Ovary (tissue), 3 donors: ENCODE measurements around the gene FOXK2.

Experiments
- POLR2A ChIP-seq: fragments of 450-650 bp; IDR thresholded peaks from one replicate; pipeline ENCODE4 v1.6.1; 2017; ENCODE audit warnings: antibody characterized with exemption, mild to moderate bottlenecking, moderate library complexity
- TF ChIP-seq, protein P1 (sequence below), 3 donors: fragments of 450-650 bp in 2 of 3; fragments of 200-600 bp in 1 of 3; IDR thresholded peaks; one replicate each; pipeline versions ENCODE4 v1.5.1 to v1.8.0; 2016 to 2022; ENCODE audit warnings: antibody characterized with exemption in 3 of 3, mild to moderate bottlenecking in 1 of 3
- donor health status: DM: no; HTN: no; CAD: no.

DNA sequence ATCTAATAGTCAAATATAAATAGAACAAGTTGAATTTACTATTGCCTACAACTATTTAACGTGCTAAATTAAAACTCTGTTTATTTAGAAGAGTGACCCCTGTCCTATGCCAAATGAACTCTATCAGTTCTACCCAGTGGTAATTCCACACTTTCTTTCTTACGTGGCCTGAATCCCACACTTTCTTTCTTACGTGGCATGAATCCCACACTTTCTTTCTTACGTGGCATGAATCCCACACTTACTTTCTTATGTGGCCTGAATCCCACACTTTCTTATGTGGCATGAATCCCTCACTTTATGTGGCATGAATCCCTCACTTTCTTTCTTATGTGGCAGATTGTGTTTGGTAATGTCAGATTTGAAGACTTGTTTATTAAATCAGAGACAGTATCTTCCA lies 6.2 kb downstream of the FOXK2 start:
- no peak for TF ChIP-seq POLR2A
- TF ChIP-seq, protein P1, sequence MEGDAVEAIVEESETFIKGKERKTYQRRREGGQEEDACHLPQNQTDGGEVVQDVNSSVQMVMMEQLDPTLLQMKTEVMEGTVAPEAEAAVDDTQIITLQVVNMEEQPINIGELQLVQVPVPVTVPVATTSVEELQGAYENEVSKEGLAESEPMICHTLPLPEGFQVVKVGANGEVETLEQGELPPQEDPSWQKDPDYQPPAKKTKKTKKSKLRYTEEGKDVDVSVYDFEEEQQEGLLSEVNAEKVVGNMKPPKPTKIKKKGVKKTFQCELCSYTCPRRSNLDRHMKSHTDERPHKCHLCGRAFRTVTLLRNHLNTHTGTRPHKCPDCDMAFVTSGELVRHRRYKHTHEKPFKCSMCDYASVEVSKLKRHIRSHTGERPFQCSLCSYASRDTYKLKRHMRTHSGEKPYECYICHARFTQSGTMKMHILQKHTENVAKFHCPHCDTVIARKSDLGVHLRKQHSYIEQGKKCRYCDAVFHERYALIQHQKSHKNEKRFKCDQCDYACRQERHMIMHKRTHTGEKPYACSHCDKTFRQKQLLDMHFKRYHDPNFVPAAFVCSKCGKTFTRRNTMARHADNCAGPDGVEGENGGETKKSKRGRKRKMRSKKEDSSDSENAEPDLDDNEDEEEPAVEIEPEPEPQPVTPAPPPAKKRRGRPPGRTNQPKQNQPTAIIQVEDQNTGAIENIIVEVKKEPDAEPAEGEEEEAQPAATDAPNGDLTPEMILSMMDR (IDR thresholded peaks at IDR 0.05): no peak
